H1 (cell line): ENCODE measurements around the gene TBC1D22A. TPM values are rescaled to one million over a fixed set of nuclear protein-coding genes. Genes with fewer than 3 reads are reported as not detected.

Experiments
- CTCF ChIA-PET: fragments of 300-600 bp; sonication (Branson Sonifier 250); formaldehyde crosslinking; loops from one replicate; lab custom pipeline; 2021; ENCODE audit not compliant: partially characterized antibody; lab: Charles Lee
- POLR2A ChIA-PET: fragments of 300-600 bp; sonication (Branson Sonifier 250); formaldehyde crosslinking; loops from one replicate; lab custom pipeline; 2021; ENCODE audit warnings: inconsistent platforms; ENCODE audit not compliant: partially characterized antibody; lab: Charles Lee
- DNase-seq, 2 experiments: peaks; one replicate each; pipeline versions ENCODE4 v3.0.0 to v3.0.0-alpha.2; 2010 to 2022; ENCODE audit warnings: low spot score in 2 of 2, low read depth in 1 of 2, mixed read lengths in 1 of 2
- FAIRE-seq: peaks from 2 replicates; lab custom pipeline; 2011; peaks lifted over from hg19 to GRCh38; lab: Jason Lieb, UNC
- H2AFZ ChIP-seq: 2 replicates; pipeline ENCODE4 v1.8.1; 2012; ENCODE audit warnings: low read length, inconsistent platforms
- H2AK5ac ChIP-seq: 2 replicates; pipeline ENCODE4 v1.6.1; 2013; ENCODE audit warnings: low read depth, low read length
- H2BK120ac ChIP-seq: replicated peaks from 2 replicates; pipeline ENCODE3; 2013; ENCODE audit warnings: low read depth, low read length, inconsistent platforms
- H2BK12ac ChIP-seq: 2 replicates; pipeline ENCODE4 v1.6.1; 2013; ENCODE audit warnings: low read depth, low read length
- H2BK15ac ChIP-seq: 2 replicates; pipeline ENCODE4 v1.6.1; 2013; ENCODE audit warnings: low read length
- H2BK20ac ChIP-seq: 2 replicates; pipeline ENCODE4 v1.6.1; 2013; ENCODE audit warnings: low read length
- H2BK5ac ChIP-seq: 2 replicates; pipeline ENCODE4 v1.6.1; 2013; ENCODE audit warnings: low read depth, low read length
- H3K14ac ChIP-seq: 2 replicates; pipeline ENCODE4 v1.6.1; 2013; ENCODE audit warnings: inconsistent platforms; ENCODE audit not compliant: insufficient read length
- H3K18ac ChIP-seq: 2 replicates; pipeline ENCODE4 v1.6.1; 2013; ENCODE audit warnings: low read length; ENCODE audit errors: extremely low read depth
- H3K23ac ChIP-seq: 2 replicates; pipeline ENCODE4 v1.6.1; 2013; ENCODE audit warnings: inconsistent platforms; ENCODE audit not compliant: insufficient read length
- H3K23me2 ChIP-seq: 2 replicates; pipeline ENCODE4 v1.6.1; 2013; ENCODE audit warnings: low read depth, low read length
- H3K27ac ChIP-seq: 2 replicates; pipeline ENCODE4 v1.6.1; 2011; ENCODE audit warnings: low read depth, low read length, inconsistent platforms
- H3K27me3 ChIP-seq, 4 experiments: replicated peaks in 1 of 4; 1 replicate in 1 of 4; 2 replicates in 3 of 4; pipeline versions ENCODE4 v1.6.1 to v1.8.1; 2011 to 2013; ENCODE audit warnings: low read length in 3 of 4, mild to moderate bottlenecking in 3 of 4, inconsistent platforms in 2 of 4, mixed read lengths in 2 of 4, moderate library complexity in 1 of 4; ENCODE audit not compliant: control insufficient read depth in 3 of 4, insufficient read depth in 3 of 4; ENCODE audit errors: extremely low read depth in 1 of 4
- H3K36me3 ChIP-seq, 4 experiments: 2 replicates each; pipeline versions ENCODE4 v1.6.1 to v1.8.1; 2011 to 2013; ENCODE audit warnings: mild to moderate bottlenecking in 4 of 4, low read length in 3 of 4, moderate library complexity in 2 of 4, control low read depth in 1 of 4, inconsistent platforms in 1 of 4; ENCODE audit not compliant: insufficient read depth in 4 of 4, control insufficient read depth in 2 of 4
- H3K4ac ChIP-seq: replicated peaks from 2 replicates; pipeline ENCODE3; 2013; ENCODE audit warnings: low read length, low read depth, mixed read lengths, inconsistent platforms; ENCODE audit not compliant: insufficient read length
- H3K4me1 ChIP-seq, 4 experiments: replicated peaks in 1 of 4; 1 replicate in 1 of 4; 2 replicates in 3 of 4; pipeline versions ENCODE4 v1.6.1 to v1.8.1; 2011 to 2013; ENCODE audit warnings: low read length in 3 of 4, inconsistent platforms in 2 of 4, mixed read lengths in 1 of 4; ENCODE audit not compliant: insufficient read depth in 4 of 4, control insufficient read depth in 3 of 4
- H3K4me2 ChIP-seq, 2 experiments: 2 replicates each; pipeline versions ENCODE4 v1.6.1 to v1.8.1; 2011 to 2013; ENCODE audit warnings: low read depth in 2 of 2, low read length in 2 of 2, control low read depth in 1 of 2, inconsistent platforms in 1 of 2, mild to moderate bottlenecking in 1 of 2; ENCODE audit not compliant: insufficient read depth in 1 of 2
- H3K4me3 ChIP-seq, 4 experiments: fragments of 200-600, 300-600 bp in 1 of 4; sonication (generic), shearing (Covaris generic), sonication (Bioruptor Twin) in 1 of 4; 2 replicates each; pipeline versions ENCODE4 v1.5.1 to v1.8.1; 2011 to 2016; ENCODE audit warnings: low read length in 4 of 4, low read depth in 3 of 4, control low read depth in 2 of 4, inconsistent platforms in 2 of 4, mild to moderate bottlenecking in 2 of 4, mixed read lengths in 1 of 4, moderate library complexity in 1 of 4; ENCODE audit not compliant: insufficient read depth in 2 of 4; ENCODE audit errors: extremely low read depth in 1 of 4
- H3K56ac ChIP-seq: replicated peaks from 2 replicates; pipeline ENCODE3; 2013; ENCODE audit warnings: low read depth, mild to moderate bottlenecking, mixed read lengths, low read length, inconsistent platforms; ENCODE audit not compliant: insufficient read length
- H3K79me1 ChIP-seq: 2 replicates; pipeline ENCODE4 v1.6.1; 2013; ENCODE audit warnings: low read depth, low read length, control low read depth
- H3K79me2 ChIP-seq, 2 experiments: 2 replicates each; pipeline versions ENCODE4 v1.6.1 to v1.8.1; 2012 to 2013; ENCODE audit warnings: low read length in 2 of 2, mild to moderate bottlenecking in 2 of 2, inconsistent platforms in 1 of 2; ENCODE audit not compliant: insufficient read depth in 2 of 2, control insufficient read depth in 1 of 2
- H3K9ac ChIP-seq, 4 experiments: replicated peaks in 1 of 4; 1 replicate in 1 of 4; 2 replicates in 3 of 4; pipeline versions ENCODE4 v1.6.1 to v1.8.1; 2011 to 2013; ENCODE audit warnings: low read depth in 3 of 4, low read length in 3 of 4, control low read depth in 2 of 4, mild to moderate bottlenecking in 2 of 4, moderate library complexity in 2 of 4, inconsistent platforms in 1 of 4; ENCODE audit errors: extremely low read depth in 1 of 4
- H3K9me3 ChIP-seq, 2 experiments: 2 replicates each; pipeline versions ENCODE4 v1.6.1 to v1.8.1; 2012 to 2013; ENCODE audit warnings: mild to moderate bottlenecking in 2 of 2, moderate library complexity in 2 of 2, control low read depth in 1 of 2, inconsistent platforms in 1 of 2, low read depth in 1 of 2, low read length in 1 of 2, mixed read lengths in 1 of 2; ENCODE audit not compliant: insufficient read depth in 2 of 2
- H4K20me1 ChIP-seq, 2 experiments: replicated peaks in 1 of 2; 2 replicates each; pipeline versions ENCODE3 to v1.8.1; 2011 to 2013; ENCODE audit warnings: inconsistent platforms in 2 of 2, low read length in 2 of 2, mild to moderate bottlenecking in 1 of 2; ENCODE audit not compliant: insufficient read depth in 2 of 2, control insufficient read depth in 1 of 2
- H4K5ac ChIP-seq: 2 replicates; pipeline ENCODE4 v1.6.1; 2013; ENCODE audit warnings: low read length, low read depth, mixed read lengths, inconsistent platforms; ENCODE audit not compliant: insufficient read length
- H4K8ac ChIP-seq: 2 replicates; pipeline ENCODE4 v1.8.0; 2013; ENCODE audit warnings: mild to moderate bottlenecking, moderate library complexity, low read length, inconsistent platforms; ENCODE audit not compliant: insufficient read depth; ENCODE audit errors: extremely low read depth
- H4K91ac ChIP-seq: replicated peaks from 2 replicates; pipeline ENCODE3; 2013; ENCODE audit warnings: low read length, mixed read lengths, inconsistent platforms; ENCODE audit not compliant: insufficient read length
- ASH2L ChIP-seq: fragments of 200-600, 300-600 bp; sonication (generic); IDR thresholded peaks from one replicate; pipeline ENCODE4 v1.7.1; 2017; ENCODE audit warnings: low read length
- BACH1 ChIP-seq: IDR thresholded peaks from 2 replicates; pipeline ENCODE4 v1.6.1; 2012; ENCODE audit warnings: low read length, improper control_type of control experiment
- CTBP2 ChIP-seq: IDR thresholded peaks from 2 replicates; pipeline ENCODE4 v1.7.0; 2011; ENCODE audit warnings: borderline replicate concordance, mild to moderate bottlenecking, moderate library complexity, mixed read lengths, low read length; ENCODE audit not compliant: insufficient read depth, insufficient read length
- NRF1 ChIP-seq: IDR thresholded peaks from 2 replicates; pipeline ENCODE4 v1.6.1; 2011; ENCODE audit warnings: mild to moderate bottlenecking, low read depth, low read length, improper control_type of control experiment
- TAF1 ChIP-seq: IDR thresholded peaks from 2 replicates; pipeline ENCODE4 v1.6.1; 2011; ENCODE audit warnings: mild to moderate bottlenecking, low read depth, low read length
- WGBS, 2 experiments: shearing (Covaris generic) in 1 of 2; methylation state at CpG; one replicate each; pipeline versions ENCODE4 v1.1.6 to v1.1.7; 2013 to 2015; ENCODE audit warnings: low lambda C conversion rate in 2 of 2, mixed read lengths in 2 of 2, inconsistent platforms in 1 of 2, low coverage in 1 of 2, missing lambda C conversion rate in 1 of 2; ENCODE audit not compliant: insufficient replicate concordance in 2 of 2, insufficient coverage in 1 of 2, insufficient read length in 1 of 2; ENCODE audit errors: extremely low coverage in 1 of 2, missing lambda C conversion rate in 1 of 2; 5-methylcytosine and 5-hydroxymethylcytosine counted together
- polyA plus RNA-seq, 7 experiments: library from polyadenylated mRNA; depleted of rRNA in 3 of 7; stranded (reverse) in 5 of 7; unstranded in 2 of 7; fragments of >200 nt in 5 of 7; fragments of 200-250 nt in 2 of 7; gene quantifications; 1 replicate in 5 of 7; 2 replicates in 1 of 7; 4 replicates in 1 of 7; pipeline versions ENCODE4 v1.2.1 to v1.2.3, GENCODE V29; 2011 to 2013; ENCODE audit warnings: missing spikeins in 2 of 7, mixed read lengths in 2 of 7
- total RNA-seq: library from RNA; stranded (reverse); fragmentation: NEBNext Ultra II Directional; extraction: Animal tissue kit (Norgen Biotek cat#: 25700); gene quantifications from 2 replicates; pipeline ENCODE4 v1.2.1, GENCODE V29; 2021

The TBC1D22A gene
- total and polyA plus RNA-seq, 2 of the 8 experiments (the other 6 are each of a cell fraction or from before 2014, with no cell fraction given) = 11.9 to 18.4 TPM

DNA sequence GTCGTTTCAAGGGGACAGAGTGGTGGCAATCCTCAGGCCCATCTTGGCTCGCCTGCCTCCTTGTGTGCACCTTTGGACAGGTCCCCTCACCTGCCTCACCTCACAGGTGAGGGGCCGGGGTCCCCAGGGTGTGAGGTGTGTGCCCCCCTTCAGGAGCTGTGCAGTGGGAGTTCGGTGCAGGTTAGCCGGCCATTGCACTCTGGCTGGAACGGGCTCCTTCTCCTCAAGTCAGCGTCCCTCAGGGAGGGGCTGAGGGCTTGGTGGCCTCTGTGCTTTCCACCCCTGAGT, 269.1 kb downstream of the TBC1D22A start:
- H4K20me1 ChIP-seq = peaks cover 4 to 5% of the 10 kb centered on the region in 2 experiments
- no peak overlapping the region for H2AFZ ChIP-seq
- H3K4me3 ChIP-seq = no peak overlapping the region
- peaks cover 7% of the 10 kb centered on the region for H3K79me1 ChIP-seq
- H3K27ac ChIP-seq = no peak overlapping the region
- no peak overlapping the region for H3K4me2 ChIP-seq
- H4K5ac ChIP-seq = no peak overlapping the region
- CTCF ChIA-PET = interaction anchor here (0.7 kb wide), 1 partner anchor 16 kb away, joined by 3 read pairs; no protein-coding TSS in a partner anchor
- H2BK20ac ChIP-seq = no peak overlapping the region
- no peak for TF ChIP-seq ASH2L
- no peak for TF ChIP-seq BACH1
- no peak for TF ChIP-seq TAF1
- TF ChIP-seq CTBP2 = no peak
- TF ChIP-seq NRF1 = no peak
- H2BK120ac ChIP-seq = no peak overlapping the region
- H3K56ac ChIP-seq = no peak overlapping the region
- 0 out of 2 replicates have a peak, but pooled peaks cover 2% of the 10 kb centered on the region for H3K23me2 ChIP-seq
- no peak overlapping the region for H4K91ac ChIP-seq
- H3K4me1 ChIP-seq = peaks cover 6 to 23% (median 8%) of the 10 kb centered on the region in 4 experiments; a peak in 6 of 7 replicates
- H3K9me3 ChIP-seq = no peaks in the 10 kb centered on the region
- no peak overlapping the region for H3K23ac ChIP-seq
- H3K18ac ChIP-seq = no peak overlapping the region
- FAIRE-seq = no peak
- H3K36me3 ChIP-seq = no peaks in the 10 kb centered on the region
- H2BK5ac ChIP-seq = no peak overlapping the region
- H2BK15ac ChIP-seq = no peak overlapping the region
- no peak overlapping the region for H3K14ac ChIP-seq
- H3K9ac ChIP-seq = no peak overlapping the region
- POLR2A ChIA-PET = interaction anchor here (0.6 kb wide), 1 partner anchor 269 kb away, joined by 3 read pairs; the partner anchor contains the start of gene TBC1D22A
- DNase-seq = no peak
- H2BK12ac ChIP-seq = no peak overlapping the region
- no peak overlapping the region for H2AK5ac ChIP-seq
- no peak overlapping the region for H4K8ac ChIP-seq
- 77% methylated on average over 7 of the region's 7 CpGs; no CpG with 5 or more reads in 1 of the 2 experiments for WGBS, 2 experiments
- H3K27me3 ChIP-seq = peaks cover 0 to 6% (median 2%) of the 10 kb centered on the region in 4 experiments; a peak in 3 of 7 replicates
- no peak overlapping the region for H3K4ac ChIP-seq
- H3K79me2 ChIP-seq = no peaks in the 10 kb centered on the region
